K562 (cell line): ENCODE data around the gene EEF1A1. TPM values are rescaled to one million over a fixed set of nuclear protein-coding genes. Genes with fewer than 3 reads are reported as not detected.
A peak's percentile ranks its signal among the peaks of the same experiment; 100 is the strongest.

ENCODE experiments used
- ARID3B ChIP-seq: fragments of 250-450 bp; sonication (Bioruptor Pico); IDR thresholded peaks from 2 replicates; pipeline ENCODE4 v1.4.0; 2020; ENCODE audit warnings: borderline replicate concordance
- C11orf30 ChIP-seq: fragments of 450-650 bp; IDR thresholded peaks from 2 replicates; pipeline ENCODE4 v1.6.1; 2016; ENCODE audit warnings: low read depth, mild to moderate bottlenecking
- ELF4 ChIP-seq: fragments of 450-650 bp; formaldehyde crosslinking; IDR thresholded peaks from 2 replicates; pipeline ENCODE4 v1.4.0; 2022; ENCODE audit warnings: missing genetic modification characterization
- GTF3C2 ChIP-seq: IDR thresholded peaks from 3 replicates; pipeline ENCODE4 v1.6.1; 2011; ENCODE audit warnings: borderline replicate concordance, mild to moderate bottlenecking, moderate library complexity; ENCODE audit not compliant: insufficient read length; ENCODE audit errors: extremely low read depth
- HDAC8 ChIP-seq: fragments of 450-650 bp; IDR thresholded peaks from 2 replicates; pipeline ENCODE4 v1.6.1; 2016; ENCODE audit warnings: mild to moderate bottlenecking, missing genetic modification characterization, moderate library complexity, missing compliant biosample characterization
- HEY1 ChIP-seq: fragments of 250-450 bp; sonication (Bioruptor Pico); IDR thresholded peaks from 2 replicates; pipeline ENCODE4 v1.5.0; 2020; ENCODE audit warnings: mild to moderate bottlenecking, moderate library complexity, borderline replicate concordance
- IRF2 ChIP-seq: sonication (generic); formaldehyde crosslinking; IDR thresholded peaks from 2 replicates; pipeline ENCODE4 v1.8.1; 2022; ENCODE audit warnings: mild to moderate bottlenecking, missing genetic modification reagents
- MTA3 ChIP-seq: fragments of 450-650 bp; formaldehyde crosslinking; IDR thresholded peaks from 2 replicates; pipeline ENCODE4 v1.6.1; 2017; ENCODE audit warnings: mild to moderate bottlenecking, borderline replicate concordance
- NCOA6 ChIP-seq: fragments of 450-650 bp; IDR thresholded peaks from 2 replicates; pipeline ENCODE4 v1.6.1; 2017; ENCODE audit warnings: mild to moderate bottlenecking
- RBM39 ChIP-seq: fragments of 200-400 bp; formaldehyde crosslinking; optimal IDR thresholded peaks from 2 replicates; pipeline ENCODE3; 2018; ENCODE audit warnings: low read depth, low read length
- TOE1 ChIP-seq, 2 experiments: fragments of 450-650 bp in 1 of 2; sonication (generic) in 1 of 2; formaldehyde crosslinking in 1 of 2; IDR thresholded peaks; 2 replicates each; pipeline versions ENCODE4 v1.7.1 to v1.8.0; 2016 to 2022; ENCODE audit warnings: borderline replicate concordance in 2 of 2, mild to moderate bottlenecking in 2 of 2, antibody characterized with exemption in 1 of 2, inconsistent platforms in 1 of 2, low read depth in 1 of 2, missing genetic modification reagents in 1 of 2, moderate library complexity in 1 of 2
- ZNF175 ChIP-seq: fragments of 200-800 bp; sonication (Bioruptor generic); IDR thresholded peaks from 2 replicates; pipeline ENCODE4 v1.6.1; 2016; ENCODE audit warnings: low read depth, mild to moderate bottlenecking, missing genetic modification characterization, missing compliant biosample characterization
- ZNF551 ChIP-seq: fragments of 250-450 bp; sonication (Bioruptor Pico); IDR thresholded peaks from 2 replicates; pipeline ENCODE4 v1.5.0; 2021; ENCODE audit warnings: mild to moderate bottlenecking, moderate library complexity
- ZNF695 ChIP-seq: fragments of 450-650 bp; formaldehyde crosslinking; IDR thresholded peaks from 2 replicates; pipeline ENCODE4 v1.4.0; 2020; ENCODE audit warnings: mild to moderate bottlenecking, moderate library complexity
- polyA plus RNA-seq, 8 experiments: library from polyadenylated mRNA; depleted of rRNA in 4 of 8; stranded (reverse) in 5 of 8; unstranded in 3 of 8; fragments of >200 nt; fragmentation: Nextera tagmentation in 2 of 8; fragmentation: Illumina TruSeq in 1 of 8; extraction: Ambion mirVana in 2 of 8; extraction: Trizol in 1 of 8; gene quantifications; 2 replicates each; pipeline versions ENCODE4 v1.2.1 to v1.2.3, GENCODE V29; 2011 to 2014; ENCODE audit warnings: inconsistent platforms in 1 of 8, missing spikeins in 1 of 8
- total RNA-seq, 7 experiments: library from RNA; depleted of rRNA in 6 of 7; stranded (reverse); fragments of >200 nt in 6 of 7; fragmentation: Illumina TruSeq in 2 of 7; extraction: Trizol in 2 of 7; gene quantifications; 2 replicates each; pipeline versions ENCODE4 v1.2.1 to v1.2.3, GENCODE V29; 2011 to 2021; ENCODE audit warnings: low replicate concordance in 1 of 7
- TF ChIP-seq, protein P1 (sequence below): fragments of 250-450 bp; sonication (Bioruptor Pico); IDR thresholded peaks from 2 replicates; pipeline ENCODE4 v1.4.0; 2020
- TF ChIP-seq, protein P2 (sequence below): fragments of 250-450 bp; sonication (Bioruptor Pico); IDR thresholded peaks from 2 replicates; pipeline ENCODE4 v1.8.0; 2021; ENCODE audit warnings: moderate library complexity, mild to moderate bottlenecking, inconsistent platforms

Gene EEF1A1
- total and polyA plus RNA-seq, 9 of the 15 experiments (the other 6 are each of a cell fraction or from before 2014, with no cell fraction given): 6,453 to 17,323 (median 11,082) TPM

GRCh38 chr6:73564578-73565345 is 43.9 kb upstream of the EEF1A1 start (continued):
- peak; percentile 100 for TF ChIP-seq ZNF175
- TF ChIP-seq NCOA6: no peak
- TF ChIP-seq, protein P1, sequence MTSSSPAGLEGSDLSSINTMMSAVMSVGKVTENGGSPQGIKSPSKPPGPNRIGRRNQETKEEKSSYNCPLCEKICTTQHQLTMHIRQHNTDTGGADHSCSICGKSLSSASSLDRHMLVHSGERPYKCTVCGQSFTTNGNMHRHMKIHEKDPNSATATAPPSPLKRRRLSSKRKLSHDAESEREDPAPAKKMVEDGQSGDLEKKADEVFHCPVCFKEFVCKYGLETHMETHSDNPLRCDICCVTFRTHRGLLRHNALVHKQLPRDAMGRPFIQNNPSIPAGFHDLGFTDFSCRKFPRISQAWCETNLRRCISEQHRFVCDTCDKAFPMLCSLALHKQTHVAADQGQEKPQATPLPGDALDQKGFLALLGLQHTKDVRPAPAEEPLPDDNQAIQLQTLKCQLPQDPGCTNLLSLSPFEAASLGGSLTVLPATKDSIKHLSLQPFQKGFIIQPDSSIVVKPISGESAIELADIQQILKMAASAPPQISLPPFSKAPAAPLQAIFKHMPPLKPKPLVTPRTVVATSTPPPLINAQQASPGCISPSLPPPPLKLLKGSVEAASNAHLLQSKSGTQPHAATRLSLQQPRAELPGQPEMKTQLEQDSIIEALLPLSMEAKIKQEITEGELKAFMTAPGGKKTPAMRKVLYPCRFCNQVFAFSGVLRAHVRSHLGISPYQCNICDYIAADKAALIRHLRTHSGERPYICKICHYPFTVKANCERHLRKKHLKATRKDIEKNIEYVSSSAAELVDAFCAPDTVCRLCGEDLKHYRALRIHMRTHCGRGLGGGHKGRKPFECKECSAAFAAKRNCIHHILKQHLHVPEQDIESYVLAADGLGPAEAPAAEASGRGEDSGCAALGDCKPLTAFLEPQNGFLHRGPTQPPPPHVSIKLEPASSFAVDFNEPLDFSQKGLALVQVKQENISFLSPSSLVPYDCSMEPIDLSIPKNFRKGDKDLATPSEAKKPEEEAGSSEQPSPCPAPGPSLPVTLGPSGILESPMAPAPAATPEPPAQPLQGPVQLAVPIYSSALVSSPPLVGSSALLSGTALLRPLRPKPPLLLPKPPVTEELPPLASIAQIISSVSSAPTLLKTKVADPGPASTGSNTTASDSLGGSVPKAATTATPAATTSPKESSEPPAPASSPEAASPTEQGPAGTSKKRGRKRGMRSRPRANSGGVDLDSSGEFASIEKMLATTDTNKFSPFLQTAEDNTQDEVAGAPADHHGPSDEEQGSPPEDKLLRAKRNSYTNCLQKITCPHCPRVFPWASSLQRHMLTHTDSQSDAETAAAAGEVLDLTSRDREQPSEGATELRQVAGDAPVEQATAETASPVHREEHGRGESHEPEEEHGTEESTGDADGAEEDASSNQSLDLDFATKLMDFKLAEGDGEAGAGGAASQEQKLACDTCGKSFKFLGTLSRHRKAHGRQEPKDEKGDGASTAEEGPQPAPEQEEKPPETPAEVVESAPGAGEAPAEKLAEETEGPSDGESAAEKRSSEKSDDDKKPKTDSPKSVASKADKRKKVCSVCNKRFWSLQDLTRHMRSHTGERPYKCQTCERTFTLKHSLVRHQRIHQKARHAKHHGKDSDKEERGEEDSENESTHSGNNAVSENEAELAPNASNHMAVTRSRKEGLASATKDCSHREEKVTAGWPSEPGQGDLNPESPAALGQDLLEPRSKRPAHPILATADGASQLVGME (CRISPR knock-in tag): peak; percentile 99
- TF ChIP-seq MTA3: peak; percentile 59; the same call in 1 of the 2 replicates
- peak; percentile 23; the same call in 1 of the 2 replicates for TF ChIP-seq TOE1 (IDR thresholded peaks at IDR 0.05; ENCODE audit: borderline replicate concordance)
- TF ChIP-seq TOE1 (CRISPR knock-in tag; IDR thresholded peaks at IDR 0.05; ENCODE audit: borderline replicate concordance, low read depth): no peak
- no peak for TF ChIP-seq C11orf30
- no peak for TF ChIP-seq IRF2 (CRISPR knock-in tag)
- peak; percentile 88 for TF ChIP-seq HEY1 (CRISPR knock-in tag)
- TF ChIP-seq RBM39: no peak
- peak; percentile 100 for TF ChIP-seq HDAC8 (tag)
- TF ChIP-seq ZNF551 (CRISPR knock-in tag): peak; percentile 85; the same call in 1 of the 2 replicates
- TF ChIP-seq ARID3B (CRISPR knock-in tag): peak; percentile 99; the same call in 1 of the 2 replicates
- TF ChIP-seq ZNF695 (CRISPR knock-in tag): peak; percentile 95
- TF ChIP-seq, protein P2, sequence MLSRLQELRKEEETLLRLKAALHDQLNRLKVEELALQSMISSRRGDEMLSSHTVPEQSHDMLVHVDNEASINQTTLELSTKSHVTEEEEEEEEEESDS (CRISPR knock-in tag): peak; percentile 85
- TF ChIP-seq ELF4 (CRISPR knock-in tag): peak; percentile 98
- peak; percentile 74 for TF ChIP-seq GTF3C2
